Measurements from ENCODE around the gene KMO. TPM values are rescaled to one million over a fixed set of nuclear protein-coding genes. Genes with fewer than 3 reads are reported as not detected.

KMO gene
- total RNA-seq, 1 experiment from 2014 or later, result not detected

DNA sequence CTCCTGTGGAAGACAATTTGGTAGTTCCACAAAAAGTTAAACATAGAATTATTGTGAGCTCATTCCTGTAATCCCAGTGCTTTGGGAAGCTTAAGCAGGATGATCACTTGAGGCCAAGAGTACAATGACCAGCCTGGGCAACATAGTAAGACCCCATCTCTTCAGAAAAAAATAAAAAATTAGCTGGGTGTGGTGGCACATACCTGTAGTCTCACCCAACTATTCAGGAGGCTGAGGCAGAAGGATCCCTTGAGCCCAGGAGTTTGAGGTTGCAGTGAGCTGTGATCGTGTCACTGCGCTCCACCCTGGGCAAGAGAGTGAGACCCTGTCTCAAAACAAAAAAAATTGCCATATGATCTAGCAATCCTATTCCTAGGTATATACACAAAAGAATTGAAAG is 112.1 kb downstream of the KMO start:
- Histone ChIP-seq H3K9ac (ENCODE audit: extremely low read depth, insufficient read length, low read length) (no peak overlapping the region), H2AK5ac (ENCODE audit: insufficient read length, low read length) (no peak overlapping the region), H4K20me1 (ENCODE audit: control insufficient read depth, insufficient read depth, insufficient read length) (no peaks in the 10 kb centered on the region), H3K4ac (ENCODE audit: low read depth, low read length) (no peak overlapping the region), H3K4me2 (ENCODE audit: insufficient read depth, insufficient read length, low read length) (no peak overlapping the region), H4K8ac (replicated peaks; ENCODE audit: insufficient read length, low read depth, low read length) (no peak overlapping the region), H2AFZ (ENCODE audit: low read length) (no peak overlapping the region), H4K5ac (ENCODE audit: insufficient read length, low read depth, low read length) (no peak overlapping the region), H2BK120ac (ENCODE audit: low read depth, low read length, poor library complexity, severe bottlenecking) (no peak overlapping the region), H2BK5ac (ENCODE audit: insufficient read length, low read length) (no peak overlapping the region), H3K23ac (ENCODE audit: insufficient read length, low read depth, low read length) (no peak overlapping the region), H3K9me3 (ENCODE audit: control insufficient read depth, low read depth, low read length) (no peaks in the 10 kb centered on the region), H2BK12ac (ENCODE audit: insufficient read length, low read depth, low read length) (no peak overlapping the region), H2BK15ac (ENCODE audit: low read depth, low read length) (no peak overlapping the region), H3K56ac (ENCODE audit: insufficient read length, low read depth, low read length) (no peak overlapping the region), H3K14ac (ENCODE audit: insufficient read depth, low read length) (no peak overlapping the region), H2BK20ac (ENCODE audit: low read depth, low read length, poor library complexity, severe bottlenecking) (no peak overlapping the region), H3T11ph (ENCODE audit: low read length) (no peak overlapping the region), H3K79me1 (ENCODE audit: insufficient read depth, low read depth, low read length, poor library complexity, severe bottlenecking) (no peaks in the 10 kb centered on the region), H4K91ac (ENCODE audit: insufficient read length, low read depth, low read length) (no peak overlapping the region), H3K27me3 (ENCODE audit: insufficient read depth, low read length) (no peaks in the 10 kb centered on the region), H3K27ac (ENCODE audit: insufficient read length, low read depth, low read length) (no peak overlapping the region), H3K4me1 (ENCODE audit: insufficient read depth, low read length) (no peaks in the 10 kb centered on the region), H3K18ac (ENCODE audit: insufficient read length, low read depth, low read length) (no peak overlapping the region), H3K23me2 (ENCODE audit: insufficient read length, low read depth, low read length, poor library complexity, severe bottlenecking) (peaks cover 3% of the 10 kb centered on the region), H3K79me2 (ENCODE audit: insufficient read depth, low read length) (no peaks in the 10 kb centered on the region)
- WGBS (ENCODE audit: extremely low coverage, insufficient read length, low lambda C conversion rate), result no CpG with 5 or more reads among the region's 2 CpGs
- peaks cover 13 to 17% of the 10 kb centered on the region in 2 experiments for H3K9me3 Mint-ChIP-seq
- peaks cover 5 to 6% of the 10 kb centered on the region in 2 experiments for H3K4me1 Mint-ChIP-seq
- no peak for DNase-seq
- H3K36me3 Mint-ChIP-seq (ENCODE audit: insufficient read depth in 1 of 3, low read depth in 3 of 3), result peaks cover 2 to 17% (median 16%) of the 10 kb centered on the region in 3 experiments
- TF ChIP-seq CTCF (conservative IDR thresholded peaks at IDR 0.05), result no peak
- peaks cover 16% of the 10 kb centered on the region for H3K27me3 Mint-ChIP-seq (ENCODE audit: low read depth)
- H3K27ac Mint-ChIP-seq, result no peak overlapping the region
- no peak overlapping the region for H3K4me3 Mint-ChIP-seq
